Limb (tissue), 2 donors: ENCODE results near the gene ATG16L1.

Experiments used
- DNase-seq, 2 donors: peaks; one replicate each; pipeline ENCODE4 v3.0.0-alpha.2; 2016; ENCODE audit errors: extremely low spot score in 2 of 2

ATG16L1 gene

GRCh38 chr2:233251306-233252116 lies at the start of gene ATG16L1:
Gene ATG16L1, plus strand, starts transcription at chr2:233251673. Its CDS starts 155 bp downstream, at chr2:233251828.
- DNase-seq = peak; percentile 97

DNA sequence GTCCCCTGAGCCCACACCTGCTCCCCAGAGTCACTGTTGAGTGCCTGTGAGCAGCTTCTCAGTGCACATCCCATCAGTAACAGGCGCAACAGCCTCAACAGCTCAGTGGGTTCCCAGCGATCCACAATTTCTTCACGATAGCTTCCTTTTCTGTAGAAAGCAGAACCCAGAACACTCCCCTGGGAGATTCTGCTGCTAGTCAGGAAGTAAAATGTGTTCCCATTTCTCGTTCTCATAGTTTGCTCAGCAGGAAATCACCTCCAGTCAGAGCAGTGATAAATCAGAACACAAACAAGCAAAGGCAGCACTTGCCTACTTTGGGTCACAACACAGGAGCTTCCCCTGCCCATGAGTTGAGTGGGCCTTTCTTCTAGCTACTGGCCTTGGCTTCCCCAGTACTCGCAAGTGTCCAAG lies 48.9 kb upstream of the ATG16L1 start:
- no peak for DNase-seq

DNA sequence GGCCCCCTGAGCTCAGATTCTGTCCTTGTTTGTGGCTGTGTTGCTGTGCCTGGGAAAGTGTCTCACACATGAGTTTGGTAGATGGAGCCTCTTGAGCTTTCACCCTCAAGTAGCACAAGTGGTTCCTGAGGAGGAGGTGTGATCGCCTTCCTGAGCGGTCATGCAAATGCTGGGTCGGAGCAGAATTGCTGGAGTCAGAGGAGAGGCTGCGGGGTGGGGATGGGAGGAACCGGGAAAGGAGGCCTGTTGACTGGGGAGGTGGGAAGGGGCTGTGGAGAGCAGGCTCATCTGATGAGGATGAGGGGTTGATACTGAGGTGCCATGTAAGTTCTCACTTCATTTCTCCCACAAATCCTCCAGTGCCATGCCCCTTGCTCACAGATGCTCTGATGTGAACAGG lies 48.4 kb upstream of the ATG16L1 start:
- DNase-seq = no peak

- DNase-seq = no peak
These were observed 47.1 kb upstream of the ATG16L1 start for GRCh38 chr2:233204286-233204936.

GRCh38 chr2:233208382-233209116 lies 42.9 kb upstream of the ATG16L1 start:
- DNase-seq = no peak

GRCh38 chr2:233209117-233209532 lies 42.3 kb upstream of the ATG16L1 start:
- DNase-seq = no peak

DNA sequence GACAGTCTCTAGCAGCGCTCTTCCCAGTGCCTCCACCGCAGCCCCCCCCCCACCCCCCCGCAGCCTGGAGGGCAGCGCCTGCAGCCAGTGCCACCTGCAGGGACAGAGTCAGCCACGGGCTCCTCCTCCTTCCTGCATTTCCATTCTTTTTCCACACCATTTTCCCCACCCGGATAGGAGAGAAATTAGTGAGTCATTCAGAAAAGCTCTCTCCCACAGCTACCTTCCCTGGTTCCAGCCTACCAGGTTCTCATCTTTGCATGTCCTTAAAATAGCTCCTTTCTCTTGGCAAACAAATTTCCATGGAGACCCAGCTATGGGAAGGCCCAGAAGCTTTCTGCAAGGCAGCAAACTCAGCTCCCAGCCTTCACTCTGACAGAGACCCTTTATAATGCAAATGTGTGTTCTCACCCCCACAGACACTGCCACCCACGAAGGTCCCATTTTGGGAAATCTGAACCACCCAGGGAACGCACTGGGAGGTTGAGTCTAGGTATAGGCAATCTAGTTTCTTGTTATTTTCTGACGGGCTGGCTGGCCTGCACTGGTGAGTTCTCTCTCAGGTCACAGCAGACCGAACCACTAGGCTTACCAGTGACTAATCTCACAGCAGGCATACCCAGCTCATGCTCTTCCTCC lies 41.8 kb upstream of the ATG16L1 start:
- DNase-seq = peak; percentile 55 to 63

DNA sequence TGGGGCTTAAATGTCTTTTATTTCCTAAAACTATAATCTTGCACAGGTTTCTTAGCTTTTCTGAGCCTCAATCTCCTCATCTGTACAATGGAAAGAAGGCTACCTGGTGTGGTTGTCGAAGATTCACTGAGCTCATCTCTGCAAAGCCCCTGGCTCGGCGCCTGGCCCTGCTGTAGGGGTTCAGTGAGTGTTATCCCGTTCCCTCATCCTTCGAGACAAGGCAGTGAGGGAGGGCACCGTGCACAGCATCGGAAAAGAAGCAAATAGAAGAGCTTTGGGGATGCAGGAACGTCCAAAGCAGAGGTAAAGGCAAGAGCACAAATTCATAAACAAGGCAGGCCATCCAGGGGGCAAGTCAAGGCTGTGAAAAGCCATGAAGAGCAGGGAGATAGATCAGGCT lies 41.2 kb upstream of the ATG16L1 start:
- DNase-seq = no peak

GRCh38 chr2:233210843-233211547 lies 40.5 kb upstream of the ATG16L1 start:
- peak; percentile 77 to 88 for DNase-seq

DNA sequence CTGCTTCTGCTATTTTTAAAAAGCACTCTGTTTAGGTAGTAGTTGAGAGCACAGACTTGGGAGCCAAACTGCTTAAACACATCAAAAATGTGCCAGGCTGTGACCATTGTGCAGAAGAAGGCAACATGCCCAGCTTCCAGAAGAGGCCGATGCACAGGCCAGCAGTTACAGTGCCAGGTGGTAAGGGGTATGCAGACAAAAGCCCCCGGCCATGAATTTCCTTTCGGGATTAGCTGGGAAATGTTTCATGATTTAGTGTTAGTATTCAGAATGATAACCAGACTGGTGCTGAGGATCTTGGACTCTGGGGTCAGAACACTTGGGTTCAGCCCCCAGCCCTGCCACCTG lies 40.0 kb upstream of the ATG16L1 start:
- no peak for DNase-seq

- no peak for DNase-seq
These were observed 38.5 kb upstream of the ATG16L1 start for GRCh38 chr2:233213011-233213410.

DNA sequence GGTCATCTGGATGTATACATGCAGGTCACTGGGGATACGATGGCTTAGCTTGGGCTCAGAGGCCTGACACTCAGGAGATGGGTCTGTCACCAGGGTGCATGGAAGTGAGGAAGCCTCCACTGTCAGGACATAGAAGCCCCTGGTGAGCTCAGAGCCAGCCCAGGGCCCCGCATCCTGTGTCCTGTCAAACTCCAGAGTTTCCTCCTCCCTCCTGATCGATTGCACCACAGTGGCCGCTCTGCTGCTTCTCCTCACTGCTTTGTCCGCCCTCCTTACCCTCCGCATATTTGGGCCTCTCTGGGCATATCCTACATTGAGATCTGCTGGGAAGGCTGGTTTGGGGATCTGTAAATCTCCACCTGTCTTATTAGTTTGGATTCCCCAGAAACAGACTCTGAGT lies 37.5 kb upstream of the ATG16L1 start:
- DNase-seq = no peak

GRCh38 chr2:233217892-233218377 lies 33.5 kb upstream of the ATG16L1 start:
- DNase-seq = no peak

DNA sequence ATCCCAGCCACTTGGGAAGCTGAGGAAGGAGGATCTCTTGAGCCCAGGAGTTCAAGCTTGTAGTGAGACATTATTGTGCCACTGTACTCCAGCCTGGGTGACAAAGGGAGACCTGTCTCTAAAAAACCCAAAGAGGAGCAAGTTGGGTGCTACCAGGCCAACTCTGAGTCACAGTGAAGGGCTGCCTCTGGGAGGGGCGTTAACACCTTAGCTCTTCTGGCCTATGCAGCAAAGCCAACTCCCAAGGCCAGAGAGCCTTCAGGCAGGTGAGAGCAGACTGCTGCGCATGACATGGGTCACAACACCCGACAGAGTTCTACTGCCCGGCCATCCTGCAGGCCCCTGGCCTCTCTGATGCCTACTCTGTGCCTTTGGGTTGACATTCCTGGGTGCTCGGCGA lies 32.6 kb upstream of the ATG16L1 start:
- DNase-seq = no peak

DNA sequence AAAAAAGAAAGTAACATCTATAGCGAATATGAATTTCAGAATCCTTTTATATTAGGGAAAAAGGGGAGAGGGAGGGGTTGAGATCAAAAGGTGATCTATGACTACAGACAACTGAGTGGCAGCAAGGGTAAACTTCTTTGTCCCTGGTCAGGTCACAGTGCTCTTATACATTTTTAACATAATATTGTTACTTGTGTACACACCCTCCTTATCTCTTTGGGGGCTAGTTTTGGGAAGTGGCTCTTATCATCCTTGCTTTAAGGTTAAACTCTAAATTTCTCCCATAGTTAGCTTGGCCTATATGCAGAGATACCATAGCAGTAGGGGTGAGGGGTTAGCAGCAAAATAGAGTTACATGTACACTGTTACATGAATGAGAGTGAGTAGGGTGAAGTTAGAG lies 31.6 kb upstream of the ATG16L1 start:
- DNase-seq = no peak

- DNase-seq = no peak
These were observed 30.0 kb upstream of the ATG16L1 start for GRCh38 chr2:233221378-233222063.

DNA sequence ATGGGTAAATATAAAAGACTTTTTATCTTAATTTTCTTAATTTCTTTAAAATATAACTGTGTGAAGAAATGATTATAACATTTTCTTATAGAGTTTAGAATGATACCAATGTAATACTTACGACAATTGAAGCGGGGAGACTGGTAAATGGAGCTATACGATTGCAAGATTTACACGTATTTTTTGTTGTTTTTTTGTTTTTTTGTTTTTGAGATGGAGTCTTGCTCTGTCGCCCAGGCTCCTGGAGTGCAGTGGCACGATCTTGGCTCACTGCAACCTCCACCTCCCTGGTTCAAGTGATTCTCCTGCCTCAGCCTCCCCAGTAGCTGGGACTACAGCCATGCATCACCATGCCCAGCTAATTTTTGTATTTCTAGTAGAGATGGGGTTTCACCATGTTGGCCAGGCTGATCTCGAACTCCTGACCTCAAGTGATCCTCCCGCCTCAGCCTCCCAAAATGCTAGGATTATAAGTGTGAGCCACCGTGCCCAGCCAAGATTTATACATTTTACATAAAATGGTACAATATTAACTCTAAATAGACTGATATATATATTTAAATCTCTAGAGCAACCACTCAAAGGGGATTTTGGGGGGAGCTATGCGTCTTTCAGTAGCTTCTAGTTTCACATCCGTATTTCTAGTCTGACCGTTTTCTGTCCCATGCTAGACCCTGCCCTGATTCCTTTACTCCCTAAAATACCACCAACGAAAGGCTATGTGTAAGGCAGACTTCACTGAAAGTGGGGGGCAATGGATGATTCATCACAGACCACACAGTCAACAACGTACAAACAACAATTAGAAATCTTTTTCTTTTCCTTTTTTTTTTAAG lies 28.2 kb upstream of the ATG16L1 start:
- DNase-seq = no peak

- DNase-seq = no peak
These were observed 26.0 kb upstream of the ATG16L1 start for GRCh38 chr2:233225230-233226068.
